HG02938 (cell line): ENCODE data around the gene ZDHHC11B.
"Not testable (repeated sequence)": the region's sequence is repeated elsewhere in the genome, so short reads cannot be mapped to it uniquely, and the experiment has no call there.

ENCODE experiments used
- ATAC-seq: cut with Tn5 transposase; IDR thresholded peaks from one replicate; pipeline ENCODE4 v1.9.1; 2021; ENCODE audit warnings: mild to moderate bottlenecking, moderate library complexity; ENCODE audit not compliant: unreplicated experiment

Gene ZDHHC11B

DNA sequence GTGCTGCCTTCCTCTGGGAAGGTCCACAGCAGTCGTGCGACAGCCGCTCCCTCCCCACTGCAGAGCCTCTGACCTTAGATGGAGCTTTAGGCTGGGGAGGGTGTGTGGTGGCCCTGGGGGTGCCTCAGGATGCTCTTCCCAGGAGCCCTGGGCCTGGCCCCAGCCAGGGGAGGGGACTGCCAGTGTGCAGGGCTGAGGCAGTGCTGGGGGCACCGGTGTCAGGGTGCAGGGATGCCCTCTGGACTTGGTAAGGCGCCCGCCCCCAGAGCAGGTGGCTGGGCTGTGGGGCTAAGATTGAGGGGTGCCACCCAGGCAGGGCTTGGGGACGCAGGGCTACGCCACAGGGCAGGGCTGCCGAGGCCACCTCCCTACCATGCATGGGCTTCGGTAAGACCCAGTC, 13.9 kb downstream of the ZDHHC11B start:
- ATAC-seq, result not testable (repeated sequence)

DNA sequence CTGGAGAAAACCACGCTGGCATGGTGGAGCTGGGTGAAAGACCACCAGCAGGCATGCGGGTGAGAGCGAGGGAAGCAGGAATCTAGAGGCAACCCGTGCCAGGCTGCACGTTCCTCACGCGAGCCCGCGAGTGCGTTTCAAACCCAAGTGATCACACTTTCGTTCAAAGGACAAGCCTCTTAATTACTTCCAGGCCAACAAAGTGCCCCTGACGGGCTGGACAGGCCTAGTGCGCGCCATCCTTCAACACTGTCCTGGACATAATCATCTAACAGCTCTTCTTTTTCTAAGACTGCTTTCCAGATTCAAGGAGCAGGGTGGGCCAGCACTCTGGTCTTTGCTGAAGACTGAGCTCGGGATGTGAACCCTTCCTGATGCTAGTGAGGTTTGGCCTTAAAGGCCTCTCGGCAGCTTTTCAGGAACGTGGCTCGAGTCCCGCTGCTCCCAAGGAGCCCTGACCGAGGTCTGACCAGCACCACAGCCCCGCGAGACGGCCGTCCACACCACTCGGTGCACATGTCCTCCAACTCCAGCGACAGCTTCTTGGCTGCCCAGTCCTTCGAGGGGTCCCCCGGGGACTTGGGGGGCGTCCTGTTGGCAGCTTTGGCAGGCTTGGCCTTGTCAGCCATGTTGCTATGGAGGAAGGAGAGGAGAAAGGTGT, 14.9 kb downstream of the ZDHHC11B start:
- ATAC-seq, result not testable (repeated sequence)

DNA sequence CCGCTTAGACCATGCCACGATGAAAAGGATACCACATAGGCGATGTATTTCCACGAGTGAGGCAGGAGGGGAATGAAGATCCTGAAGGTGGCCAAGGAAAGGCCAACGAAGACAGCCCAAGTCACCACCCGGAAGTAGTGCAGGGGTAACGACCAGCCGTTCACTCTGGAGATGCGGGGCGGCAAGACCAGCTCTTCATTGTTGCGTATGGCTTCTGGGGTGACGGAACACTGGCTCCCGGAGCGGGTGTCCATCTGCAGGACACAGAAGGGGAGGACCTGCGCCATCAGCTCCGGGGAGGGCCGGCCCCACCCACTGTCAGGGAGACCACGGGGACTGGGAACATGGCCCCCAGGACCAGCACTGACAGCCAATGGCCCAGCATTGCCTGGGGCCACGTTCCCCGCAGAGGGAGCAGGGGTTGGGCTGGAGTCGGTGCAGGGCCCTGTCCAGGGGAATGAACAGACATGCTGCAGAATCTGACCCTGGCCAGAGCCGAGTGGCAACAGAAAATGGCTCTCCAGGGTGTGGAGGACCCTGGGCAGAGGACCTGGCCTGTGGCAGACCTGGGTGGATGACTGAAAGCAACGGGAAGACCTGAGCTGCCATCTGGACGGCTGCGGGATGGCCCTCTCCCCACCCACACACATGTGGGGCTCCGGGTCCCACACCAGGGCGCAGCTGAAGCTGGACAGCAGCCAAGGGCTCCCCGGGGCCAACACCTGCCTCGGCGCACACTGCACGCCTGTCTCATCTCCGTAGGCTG, 17.7 kb downstream of the ZDHHC11B start:
- no peak for ATAC-seq

DNA sequence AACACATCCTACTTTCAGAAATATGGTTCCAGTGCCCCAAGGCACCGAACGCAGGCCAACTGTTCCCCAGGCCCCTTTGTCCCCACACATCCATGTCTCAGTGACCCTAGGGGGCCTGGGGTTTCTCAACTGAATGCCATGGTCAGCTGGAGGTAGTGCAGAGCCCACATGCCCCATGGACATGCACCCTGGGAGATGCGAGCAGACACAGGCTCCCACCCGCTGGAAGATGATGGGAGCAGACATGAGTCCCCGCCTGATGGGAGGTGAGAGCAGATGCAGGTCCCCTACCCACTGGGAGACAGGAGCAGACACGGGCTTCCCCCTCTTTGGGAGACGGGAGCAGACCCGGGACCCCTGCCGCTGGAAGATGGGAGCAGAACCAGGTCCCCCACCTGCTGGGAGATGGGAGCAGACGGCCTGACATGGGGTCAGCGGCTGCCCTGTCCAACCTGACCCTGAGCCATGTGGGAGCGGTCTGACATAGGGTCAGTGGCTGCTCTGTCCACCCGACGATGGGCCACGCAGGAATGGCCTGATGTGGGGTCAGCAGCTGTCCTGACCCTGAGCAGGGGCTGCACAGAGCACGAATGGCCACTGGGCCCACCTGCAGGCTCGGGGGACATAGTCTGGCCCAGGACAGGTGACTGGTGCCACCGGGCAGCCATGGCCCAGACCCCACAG, 18.4 kb downstream of the ZDHHC11B start:
- ATAC-seq, result no peak

DNA sequence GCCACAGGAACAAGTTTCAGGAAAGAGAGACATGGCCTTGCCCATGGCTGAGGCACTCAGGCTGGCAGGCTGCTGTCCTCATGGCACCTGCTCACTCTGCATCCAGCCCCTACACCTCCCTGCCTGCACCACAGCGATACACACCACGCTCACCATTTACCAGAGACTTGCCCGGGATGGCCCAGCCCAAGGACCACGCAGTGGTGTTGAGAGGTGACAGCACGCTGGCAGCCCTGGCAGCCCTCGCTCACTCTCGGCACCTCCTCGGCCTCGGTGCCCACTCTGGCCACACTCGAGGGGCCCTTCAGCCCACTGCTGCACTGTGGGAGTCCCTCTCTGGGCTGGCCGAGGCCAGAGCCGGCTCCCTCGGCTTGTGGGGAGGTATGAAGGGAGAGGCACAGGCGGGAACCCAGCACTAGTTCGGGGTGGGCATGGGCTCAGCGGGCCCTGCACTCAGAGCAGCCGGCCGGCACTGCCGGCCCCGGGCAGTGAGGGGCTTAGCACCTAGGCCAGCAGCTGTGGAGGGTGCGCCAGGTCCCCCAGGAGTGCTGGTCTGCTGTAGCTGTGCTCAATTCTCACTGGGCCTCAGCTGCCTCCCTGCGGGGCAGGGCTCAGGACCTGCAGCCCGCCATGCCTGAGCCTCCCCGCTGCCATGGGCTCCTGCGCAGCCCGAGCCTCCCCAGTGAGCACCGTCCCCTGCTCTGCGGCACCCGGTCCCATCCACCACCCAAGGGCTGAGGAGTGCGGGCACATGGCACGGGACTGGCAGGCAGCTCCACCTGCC, 20.3 kb downstream of the ZDHHC11B start:
- no peak for ATAC-seq

DNA sequence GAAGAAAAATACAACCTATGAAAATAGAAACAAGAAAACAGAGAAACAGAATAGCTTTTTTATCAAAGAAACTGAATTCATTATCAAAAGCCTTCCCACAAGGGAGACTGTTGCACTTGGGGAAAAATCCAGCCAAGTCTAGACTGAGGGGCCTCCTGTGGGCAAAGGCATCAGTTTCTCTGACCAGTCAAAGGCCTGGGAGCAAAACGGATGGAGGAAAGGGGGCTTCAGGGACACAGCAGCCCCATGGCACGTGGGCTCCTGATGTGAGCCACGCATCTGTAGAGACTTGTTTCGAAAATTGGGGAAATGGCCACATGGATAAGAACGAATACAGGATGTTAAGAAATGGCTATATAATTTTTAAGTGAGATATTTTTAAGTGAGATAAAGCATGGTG, 21.1 kb downstream of the ZDHHC11B start:
- no peak for ATAC-seq

DNA sequence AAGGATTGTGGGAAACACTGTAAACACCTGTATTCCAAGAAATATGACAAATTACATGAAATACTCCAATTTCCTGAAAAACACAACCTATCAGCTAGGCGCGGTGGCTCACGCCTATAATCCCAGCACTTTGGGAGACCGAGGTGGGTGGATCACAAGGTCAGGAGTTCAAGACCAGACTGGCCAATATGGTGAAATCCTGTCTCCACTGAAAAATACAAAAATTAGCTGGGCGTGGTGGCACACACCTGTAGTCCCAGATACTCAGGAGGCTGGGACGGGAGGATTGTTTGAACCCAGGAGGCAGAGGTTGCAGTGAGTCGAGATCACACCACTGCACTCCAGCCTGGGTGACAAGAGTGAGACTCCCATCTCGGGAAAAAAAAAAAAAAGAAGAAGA, 21.5 kb downstream of the ZDHHC11B start:
- ATAC-seq, result not testable (repeated sequence)

DNA sequence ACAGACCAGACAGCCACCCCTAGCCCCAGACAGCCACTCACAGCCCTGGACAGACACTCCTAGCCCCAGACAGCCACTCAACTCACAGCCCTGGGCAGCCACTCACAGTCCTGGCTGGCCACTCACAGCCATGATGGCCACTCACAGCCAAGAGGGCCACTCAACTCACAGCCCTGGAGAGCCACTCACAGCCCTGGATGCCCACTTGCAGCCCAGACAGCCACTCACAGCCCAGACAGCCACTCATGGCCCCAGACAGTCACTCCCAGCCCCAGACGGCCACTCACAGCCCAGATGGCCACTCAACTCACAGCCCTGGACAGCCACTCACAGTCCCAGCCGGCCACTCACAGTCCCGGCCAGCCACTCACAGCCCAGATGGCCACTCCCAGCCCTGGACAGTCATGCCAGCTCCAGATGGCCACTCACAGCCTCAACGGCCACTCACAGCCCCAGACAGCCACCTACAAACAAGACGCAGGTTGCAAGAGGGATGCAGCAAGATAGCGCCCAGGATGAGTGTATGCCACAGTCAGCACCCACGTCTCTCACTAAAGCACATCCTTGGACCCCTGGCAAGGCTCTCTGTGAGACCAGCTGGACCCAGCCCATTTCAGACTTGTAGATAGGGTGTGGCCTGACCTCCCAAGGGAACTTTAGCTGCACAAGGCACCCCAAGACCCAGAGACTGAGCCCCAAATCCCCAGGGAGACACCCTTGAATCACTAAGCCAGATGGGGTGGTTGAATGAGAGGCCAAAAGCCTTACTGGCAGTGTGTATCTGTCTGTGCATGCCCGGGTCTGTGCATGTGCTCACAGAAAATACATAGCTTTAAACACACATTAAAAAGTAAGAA, 22.4 kb downstream of the ZDHHC11B start:
- no peak for ATAC-seq

DNA sequence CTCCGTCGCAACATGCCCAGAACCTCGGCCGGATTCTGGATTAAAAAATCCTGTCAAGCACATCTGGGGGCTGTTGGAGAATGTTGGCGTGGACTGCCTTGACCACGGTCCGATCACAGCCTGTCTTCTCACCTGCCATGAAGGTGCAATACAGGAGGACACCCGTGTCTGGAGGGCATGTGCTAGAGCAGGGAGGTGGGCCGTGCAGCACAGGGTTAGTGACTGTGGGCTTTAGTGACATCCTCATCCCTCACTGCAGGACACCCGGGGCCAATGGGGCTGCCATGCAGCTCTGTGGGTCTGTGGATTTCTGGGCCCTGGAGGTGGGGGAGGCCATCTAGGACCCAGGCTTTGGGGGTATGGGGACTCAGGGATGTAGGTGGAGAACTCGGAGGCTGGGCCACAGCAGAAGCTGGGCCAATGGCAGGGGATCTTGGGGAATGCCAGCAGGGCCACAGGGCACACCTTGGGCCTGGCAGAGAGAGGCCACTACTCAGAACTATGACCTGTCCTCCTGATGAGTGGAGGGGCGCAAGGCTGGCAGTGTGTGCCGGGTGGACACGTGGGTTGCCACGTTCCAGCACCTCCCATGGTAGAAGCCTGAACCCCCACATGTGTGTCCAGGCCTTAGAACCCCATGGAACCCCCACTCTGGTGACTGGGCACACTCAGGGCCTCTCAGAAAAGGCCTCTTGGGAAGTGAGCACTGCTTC, 23.3 kb downstream of the ZDHHC11B start:
- ATAC-seq, result no peak

DNA sequence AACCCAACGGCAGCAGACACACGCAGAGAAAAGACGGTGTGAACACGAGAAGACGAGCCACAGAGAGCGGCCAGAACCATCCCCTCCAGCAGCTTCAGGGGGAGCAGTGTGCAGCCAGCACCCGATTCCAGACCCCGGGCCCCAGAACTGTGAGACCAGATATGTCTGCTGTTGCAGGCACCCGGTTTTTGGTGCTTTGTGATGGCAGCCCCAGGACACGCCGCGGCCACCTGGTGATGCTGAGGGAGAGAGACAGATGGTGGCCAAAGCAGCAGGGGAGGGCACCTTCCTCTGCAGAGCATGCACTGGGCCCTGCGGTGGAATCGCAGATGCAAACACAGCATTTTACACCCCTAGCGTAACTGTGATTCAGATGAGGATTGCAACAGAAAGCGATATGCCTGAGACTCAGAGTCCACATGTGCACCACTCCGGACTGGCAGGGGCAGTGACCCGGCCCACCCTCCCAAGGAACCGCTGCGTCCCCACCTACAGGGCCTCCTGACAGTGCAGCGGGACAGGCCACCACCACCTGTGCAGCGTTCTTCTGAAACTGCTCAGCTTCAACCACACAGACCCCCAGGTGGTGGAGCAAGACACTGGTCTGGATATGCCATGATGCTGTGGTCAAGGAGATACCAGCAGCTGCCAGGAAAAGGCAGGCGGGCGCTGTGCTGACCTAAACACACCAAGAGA, 24.0 kb downstream of the ZDHHC11B start:
- ATAC-seq, result no peak

DNA sequence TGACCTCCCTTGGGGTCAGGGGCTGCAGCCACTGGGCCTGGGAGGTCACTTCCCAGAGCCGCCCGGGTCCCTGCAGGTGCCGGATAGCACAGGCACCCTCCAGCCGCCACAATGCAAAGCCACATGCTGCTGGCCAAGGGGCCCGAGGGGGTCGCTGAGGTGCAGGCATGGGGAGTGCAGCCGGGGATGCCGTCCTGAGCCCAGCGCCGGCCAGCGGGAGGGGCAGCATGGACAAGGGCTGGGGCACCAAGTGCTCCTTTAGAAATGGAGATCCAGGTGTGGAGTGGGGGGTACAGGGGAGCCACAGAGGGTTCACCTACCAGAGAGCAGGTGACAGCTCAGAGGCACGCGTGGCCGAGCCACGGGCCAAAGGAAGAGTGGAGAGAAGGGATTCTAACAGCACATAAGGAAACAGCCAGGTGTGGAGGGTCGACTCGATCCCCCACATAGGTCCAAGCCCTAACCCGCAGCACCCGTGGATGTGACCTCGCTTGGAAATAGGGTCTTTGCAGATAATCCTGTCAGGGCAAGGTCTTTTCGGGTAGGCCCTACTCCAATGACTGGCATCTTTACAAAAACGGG, 24.7 kb downstream of the ZDHHC11B start:
- no peak for ATAC-seq

DNA sequence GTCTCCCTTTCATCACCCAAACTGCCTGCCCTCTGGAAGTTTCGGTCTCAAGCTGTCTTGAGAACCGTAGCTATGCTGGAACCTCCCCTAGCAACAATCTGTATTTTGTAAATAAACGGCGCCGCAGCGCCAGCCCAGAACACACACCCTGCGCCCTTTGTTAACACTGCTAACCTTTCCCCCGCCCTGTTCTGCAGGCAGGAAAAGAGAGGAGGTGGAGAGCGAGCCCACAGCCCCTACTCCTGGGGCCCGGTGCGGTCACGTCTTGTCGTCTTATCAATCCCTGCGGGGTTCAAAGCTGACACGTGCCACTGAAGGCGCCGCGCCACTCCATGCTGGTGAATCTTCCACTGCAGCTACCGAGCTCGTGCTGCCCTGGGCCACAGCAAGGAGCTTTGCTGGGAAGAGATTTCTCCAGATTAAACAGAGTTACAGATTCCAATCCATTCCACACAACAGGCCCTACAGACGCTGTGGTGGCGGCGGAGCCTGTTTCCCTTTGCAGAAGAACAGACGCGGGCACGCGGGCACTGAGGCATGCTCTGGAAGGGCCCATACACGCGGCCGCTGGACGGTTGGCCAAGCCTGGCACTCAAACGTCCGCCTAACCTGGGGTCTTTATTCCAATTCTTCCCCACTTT, 25.3 kb downstream of the ZDHHC11B start:
- ATAC-seq, result no peak

DNA sequence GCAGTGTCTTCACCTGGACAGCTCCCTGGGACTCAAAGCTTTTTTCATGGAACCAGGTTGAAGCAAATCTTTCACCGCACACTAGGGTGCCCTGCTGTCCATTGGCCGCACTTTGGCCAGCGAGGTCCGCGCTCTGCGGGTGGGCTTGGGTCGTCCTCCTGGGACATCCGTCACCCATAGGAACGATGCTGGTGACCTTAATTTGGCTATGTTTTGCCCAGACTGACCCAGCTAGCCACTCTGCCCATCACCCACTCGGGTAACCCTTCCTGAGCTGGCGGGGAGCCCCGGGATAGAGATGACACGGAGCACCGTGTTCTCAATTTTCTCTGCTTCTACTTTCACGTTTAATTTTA, 25.9 kb downstream of the ZDHHC11B start:
- no peak for ATAC-seq

DNA sequence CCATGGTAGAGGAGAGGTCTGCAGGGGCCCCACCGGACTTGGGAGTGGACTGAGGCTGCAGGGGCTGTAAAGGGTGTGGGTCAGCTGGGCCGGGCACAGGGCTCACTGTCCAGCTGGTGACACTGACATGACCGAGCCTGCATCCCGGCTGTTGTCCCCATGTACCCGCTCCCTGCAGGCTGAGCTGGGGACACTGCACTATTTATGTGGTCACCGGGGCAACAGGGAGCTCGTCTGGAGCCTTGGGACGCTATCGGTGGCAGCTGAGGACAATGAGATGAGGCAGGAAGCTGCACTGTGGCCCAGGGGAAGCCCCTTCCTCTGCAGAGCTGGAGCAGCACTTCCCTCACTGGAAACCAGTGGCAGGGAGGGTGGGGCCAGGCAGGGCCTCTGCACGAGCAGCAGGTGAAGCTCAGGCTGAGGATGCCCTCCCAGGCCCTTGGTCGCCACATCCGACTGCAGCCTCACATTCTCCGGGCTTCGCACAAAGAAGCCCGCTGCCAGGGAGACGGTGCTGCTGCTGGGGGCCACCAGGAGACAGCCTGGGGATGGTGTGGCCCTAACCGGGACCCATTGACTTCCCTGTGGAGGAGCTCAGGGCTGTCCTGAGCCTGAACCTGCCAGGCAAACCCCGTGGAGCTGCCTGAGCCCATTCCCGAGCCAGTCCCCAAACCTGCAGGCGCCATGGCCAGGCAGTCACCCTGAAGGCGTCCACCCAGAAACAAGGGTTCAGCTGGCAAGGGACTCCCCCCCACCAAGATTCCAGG, 26.4 kb downstream of the ZDHHC11B start:
- ATAC-seq, result no peak

DNA sequence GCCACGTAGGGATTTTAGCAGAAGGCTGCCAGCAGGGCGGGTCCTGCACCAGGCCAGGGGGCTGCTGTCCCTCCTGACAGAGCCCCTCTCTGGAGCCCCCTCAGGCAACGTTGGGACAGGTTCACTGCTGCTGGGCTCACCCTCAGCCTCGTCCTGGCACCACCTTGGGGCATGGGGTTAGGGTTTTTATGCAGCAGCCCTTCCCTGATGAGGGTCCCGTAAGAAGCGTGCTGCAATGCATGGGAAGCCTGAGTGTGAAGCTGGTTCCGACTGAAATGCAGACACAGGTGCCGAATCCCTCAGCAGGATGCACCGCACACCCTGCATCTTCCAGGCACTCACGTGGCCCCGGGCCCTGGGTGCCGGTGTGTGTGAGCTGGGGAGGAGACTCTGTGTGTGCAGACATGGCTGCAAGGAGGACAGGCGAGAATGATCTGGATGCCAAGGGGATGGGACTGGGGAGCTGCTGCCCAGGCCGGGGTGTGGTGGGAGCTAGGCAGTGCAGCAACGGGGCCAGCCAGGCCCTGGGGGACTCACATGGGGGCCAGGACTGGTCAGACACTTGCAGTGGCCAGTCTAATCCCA, 27.1 kb downstream of the ZDHHC11B start:
- ATAC-seq, result no peak

DNA sequence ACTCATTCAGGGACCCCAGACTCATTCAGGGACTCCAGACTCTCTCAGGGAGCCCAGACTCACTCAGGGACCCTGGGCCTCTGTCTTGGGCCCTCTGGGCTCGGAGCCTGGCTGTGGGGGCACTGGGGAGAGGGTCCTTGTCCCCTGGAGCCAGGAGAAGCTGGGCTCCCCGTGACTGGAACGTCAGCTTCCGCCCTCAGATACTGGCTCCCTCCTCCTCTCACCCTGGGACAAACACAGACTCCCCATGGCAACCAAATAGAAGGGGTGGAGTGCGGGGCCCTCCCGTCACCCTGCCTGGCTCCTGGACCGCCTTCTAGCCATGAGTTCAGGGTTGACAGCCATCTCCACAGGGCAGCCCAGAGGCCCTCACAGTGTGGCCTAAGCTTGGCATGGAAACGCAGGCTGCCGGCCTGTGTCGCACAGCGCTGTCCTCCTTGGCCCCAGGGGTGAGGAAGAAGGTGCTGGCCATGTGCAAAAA, 27.6 kb downstream of the ZDHHC11B start:
- ATAC-seq, result no peak

DNA sequence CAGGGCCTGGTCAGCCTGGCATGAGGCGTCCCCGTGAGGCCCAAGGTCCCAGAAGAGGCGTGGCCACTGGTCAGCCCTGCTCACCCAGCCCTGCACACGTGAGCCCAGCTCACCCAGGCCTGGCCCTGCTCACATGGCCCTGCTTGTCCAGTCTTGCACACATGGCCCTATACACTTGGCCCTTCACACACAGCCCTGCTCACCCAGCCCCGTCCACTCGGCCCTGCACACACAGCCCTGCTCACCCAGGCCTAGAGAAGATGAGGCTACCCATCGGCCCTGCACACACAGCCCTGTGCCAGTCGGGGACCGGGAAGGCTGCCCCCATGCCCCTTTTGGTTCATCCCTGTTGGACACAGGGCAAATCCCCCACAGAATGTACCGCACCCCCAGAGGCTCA, 28.4 kb downstream of the ZDHHC11B start:
- no peak for ATAC-seq
